ENCODE results near the gene ZNF555. TPM values are rescaled to one million over a fixed set of nuclear protein-coding genes. Genes with fewer than 3 reads are reported as not detected.
"Not testable (repeated sequence)": the region's sequence is repeated elsewhere in the genome, so short reads cannot be mapped to it uniquely, and the experiment has no call there.

The ZNF555 gene
- polyA plus RNA-seq (2013, experiment 1 of 2) = 1.1 TPM
- polyA plus RNA-seq (2013, experiment 2 of 2) = 1.1 TPM

GRCh38 chr19:2840794-2841791 is at the start of gene ZNF555:
TSS of gene ZNF555 (plus strand) at chr19:2841475. CDS start at chr19:2841573, 98 bp downstream.
- H4K8ac ChIP-seq (ENCODE audit: low read depth, low read length) = peak within 1 kb of the TSS; percentile 90
- H3K56ac ChIP-seq (ENCODE audit: low read length) = peak within 1 kb of the TSS; percentile 89
- H3K4me2 ChIP-seq (ENCODE audit: low read length) = peak within 1 kb of the TSS; percentile 67
- H2AK5ac ChIP-seq (ENCODE audit: low read length) = no peak within 1 kb of the TSS
- no peak within 1 kb of the TSS for H2BK15ac ChIP-seq (replicated peaks; ENCODE audit: low read depth)
- no peak within 1 kb of the TSS for H4K5ac ChIP-seq (ENCODE audit: low read length)
- peak within 1 kb of the TSS; percentile 80 for H3K9ac ChIP-seq (ENCODE audit: low read length)
- no CpG with 5 or more reads among the region's 106 CpGs for WGBS (ENCODE audit: extremely low coverage, insufficient coverage, low lambda C conversion rate)
- H3K4me1 ChIP-seq (ENCODE audit: control insufficient read depth, low read depth, low read length) = no peaks in the 10 kb centered on the region
- H2BK5ac ChIP-seq (ENCODE audit: low read length) = no peak within 1 kb of the TSS
- peak within 1 kb of the TSS; percentile 62 for H3K4ac ChIP-seq (ENCODE audit: low read depth, low read length)
- DNase-seq = peak; percentile 99
- H3K23ac ChIP-seq (ENCODE audit: low read length) = no peak within 1 kb of the TSS
- peak within 1 kb of the TSS; percentile 56 for H3K18ac ChIP-seq (ENCODE audit: low read length)
- H3K27me3 ChIP-seq (ENCODE audit: insufficient read depth, low read length, poor library complexity) = peaks cover 1% of the 10 kb centered on the region
- H3K79me2 ChIP-seq (ENCODE audit: control insufficient read depth, insufficient read depth, low read length) = no peaks in the 10 kb centered on the region
- H3K79me1 ChIP-seq (ENCODE audit: low read length) = no peaks in the 10 kb centered on the region
- H2BK120ac ChIP-seq (ENCODE audit: low read depth, low read length) = no peak within 1 kb of the TSS
- no peaks in the 10 kb centered on the region for H3K36me3 ChIP-seq (ENCODE audit: control insufficient read depth, insufficient read depth, low read length)
- H3K4me3 ChIP-seq (ENCODE audit: low read length) = peak within 1 kb of the TSS; percentile 73
- H3K27ac ChIP-seq (ENCODE audit: low read depth, low read length) = peak within 1 kb of the TSS; percentile 71

GRCh38 chr19:2791876-2792275 is 49.4 kb upstream of the ZNF555 start:
- Histone ChIP-seq H3K4me1 (ENCODE audit: control insufficient read depth, low read depth, low read length) (no peaks in the 10 kb centered on the region), H3K27me3 (ENCODE audit: insufficient read depth, low read length, poor library complexity) (no peaks in the 10 kb centered on the region), H3K56ac (ENCODE audit: low read length) (no peak overlapping the region), H4K5ac (ENCODE audit: low read length) (no peak overlapping the region), H2BK5ac (ENCODE audit: low read length) (no peak overlapping the region), H3K79me1 (ENCODE audit: low read length) (peaks cover 12% of the 10 kb centered on the region), H3K18ac (ENCODE audit: low read length) (no peak overlapping the region), H3K4me3 (ENCODE audit: low read length) (no peak overlapping the region), H3K79me2 (ENCODE audit: control insufficient read depth, insufficient read depth, low read length) (peaks cover 17% of the 10 kb centered on the region), H3K23ac (ENCODE audit: low read length) (no peak overlapping the region), H2BK15ac (replicated peaks; ENCODE audit: low read depth) (no peak overlapping the region), H2BK120ac (ENCODE audit: low read depth, low read length) (no peak overlapping the region), H3K27ac (ENCODE audit: low read depth, low read length) (no peak overlapping the region), H3K4ac (ENCODE audit: low read depth, low read length) (no peak overlapping the region), H4K8ac (ENCODE audit: low read depth, low read length) (no peak overlapping the region), H3K36me3 (ENCODE audit: control insufficient read depth, insufficient read depth, low read length) (peaks cover 14% of the 10 kb centered on the region), H2AK5ac (ENCODE audit: low read length) (no peak overlapping the region), H3K4me2 (ENCODE audit: low read length) (no peak overlapping the region), H3K9ac (ENCODE audit: low read length) (no peak overlapping the region)
- no peak for DNase-seq
- WGBS (ENCODE audit: extremely low coverage, insufficient coverage, low lambda C conversion rate) = no CpG with 5 or more reads among the region's 16 CpGs

- not testable (repeated sequence) for H3K18ac ChIP-seq (ENCODE audit: low read length); H3K56ac ChIP-seq (ENCODE audit: low read length); H3K23ac ChIP-seq (ENCODE audit: low read length); H2BK5ac ChIP-seq (ENCODE audit: low read length); H3K4ac ChIP-seq (ENCODE audit: low read depth, low read length); H3K79me2 ChIP-seq (ENCODE audit: control insufficient read depth, insufficient read depth, low read length); DNase-seq; H3K27ac ChIP-seq (ENCODE audit: low read depth, low read length); H3K4me1 ChIP-seq (ENCODE audit: control insufficient read depth, low read depth, low read length); H2BK15ac ChIP-seq (replicated peaks; ENCODE audit: low read depth); H3K4me3 ChIP-seq (ENCODE audit: low read length); H3K9ac ChIP-seq (ENCODE audit: low read length); H3K27me3 ChIP-seq (ENCODE audit: insufficient read depth, low read length, poor library complexity); H3K4me2 ChIP-seq (ENCODE audit: low read length); H4K5ac ChIP-seq (ENCODE audit: low read length); H2AK5ac ChIP-seq (ENCODE audit: low read length); H4K8ac ChIP-seq (ENCODE audit: low read depth, low read length); H2BK120ac ChIP-seq (ENCODE audit: low read depth, low read length)
- Histone ChIP-seq H3K36me3 (ENCODE audit: control insufficient read depth, insufficient read depth, low read length) (peaks cover 16% of the 10 kb centered on the region), H3K79me1 (ENCODE audit: low read length) (peaks cover 12% of the 10 kb centered on the region)
- WGBS (ENCODE audit: extremely low coverage, insufficient coverage, low lambda C conversion rate) = no CpG with 5 or more reads among the region's 10 CpGs
Observed at GRCh38 chr19:2792666-2793065, 48.6 kb upstream of the ZNF555 start.

- H3K4me1 ChIP-seq (ENCODE audit: control insufficient read depth, low read depth, low read length) = no peaks in the 10 kb centered on the region
- no CpG with 5 or more reads among the region's 7 CpGs for WGBS (ENCODE audit: extremely low coverage, insufficient coverage, low lambda C conversion rate)
- H3K9ac ChIP-seq (ENCODE audit: low read length) = no peak overlapping the region
- H2AK5ac ChIP-seq (ENCODE audit: low read length) = no peak overlapping the region
- H2BK120ac ChIP-seq (ENCODE audit: low read depth, low read length) = no peak overlapping the region
- no peak overlapping the region for H3K4me2 ChIP-seq (ENCODE audit: low read length)
- H3K4ac ChIP-seq (ENCODE audit: low read depth, low read length) = no peak overlapping the region
- H3K36me3 ChIP-seq (ENCODE audit: control insufficient read depth, insufficient read depth, low read length) = peaks cover 16% of the 10 kb centered on the region
- no peak overlapping the region for H3K23ac ChIP-seq (ENCODE audit: low read length)
- no peak overlapping the region for H2BK15ac ChIP-seq (replicated peaks; ENCODE audit: low read depth)
- H3K27ac ChIP-seq (ENCODE audit: low read depth, low read length) = no peak overlapping the region
- H4K8ac ChIP-seq (ENCODE audit: low read depth, low read length) = no peak overlapping the region
- H3K4me3 ChIP-seq (ENCODE audit: low read length) = no peak overlapping the region
- DNase-seq = no peak
- no peak overlapping the region for H3K18ac ChIP-seq (ENCODE audit: low read length)
- peaks cover 10% of the 10 kb centered on the region for H3K79me1 ChIP-seq (ENCODE audit: low read length)
- H3K79me2 ChIP-seq (ENCODE audit: control insufficient read depth, insufficient read depth, low read length) = peaks cover 5% of the 10 kb centered on the region
- H2BK5ac ChIP-seq (ENCODE audit: low read length) = no peak overlapping the region
- no peaks in the 10 kb centered on the region for H3K27me3 ChIP-seq (ENCODE audit: insufficient read depth, low read length, poor library complexity)
- no peak overlapping the region for H3K56ac ChIP-seq (ENCODE audit: low read length)
- H4K5ac ChIP-seq (ENCODE audit: low read length) = no peak overlapping the region
Observed at GRCh38 chr19:2793126-2793525, 48.1 kb upstream of the ZNF555 start.

GRCh38 chr19:2793577-2793976 is 47.7 kb upstream of the ZNF555 start:
- no peaks in the 10 kb centered on the region for H3K27me3 ChIP-seq (ENCODE audit: insufficient read depth, low read length, poor library complexity)
- peaks cover 8% of the 10 kb centered on the region for H3K79me1 ChIP-seq (ENCODE audit: low read length)
- H2BK120ac ChIP-seq (ENCODE audit: low read depth, low read length) = no peak overlapping the region
- no peak overlapping the region for H3K23ac ChIP-seq (ENCODE audit: low read length)
- no peak overlapping the region for H4K5ac ChIP-seq (ENCODE audit: low read length)
- no peak overlapping the region for H2BK15ac ChIP-seq (replicated peaks; ENCODE audit: low read depth)
- H3K9ac ChIP-seq (ENCODE audit: low read length) = no peak overlapping the region
- no peak overlapping the region for H4K8ac ChIP-seq (ENCODE audit: low read depth, low read length)
- no peak overlapping the region for H2BK5ac ChIP-seq (ENCODE audit: low read length)
- no peak overlapping the region for H3K18ac ChIP-seq (ENCODE audit: low read length)
- no peaks in the 10 kb centered on the region for H3K4me1 ChIP-seq (ENCODE audit: control insufficient read depth, low read depth, low read length)
- H3K56ac ChIP-seq (ENCODE audit: low read length) = no peak overlapping the region
- H3K36me3 ChIP-seq (ENCODE audit: control insufficient read depth, insufficient read depth, low read length) = peaks cover 18% of the 10 kb centered on the region
- no peak overlapping the region for H3K4me2 ChIP-seq (ENCODE audit: low read length)
- WGBS (ENCODE audit: extremely low coverage, insufficient coverage, low lambda C conversion rate) = no CpG with 5 or more reads among the region's 12 CpGs
- H3K4ac ChIP-seq (ENCODE audit: low read depth, low read length) = no peak overlapping the region
- H3K79me2 ChIP-seq (ENCODE audit: control insufficient read depth, insufficient read depth, low read length) = peaks cover 3% of the 10 kb centered on the region
- H2AK5ac ChIP-seq (ENCODE audit: low read length) = no peak overlapping the region
- no peak overlapping the region for H3K27ac ChIP-seq (ENCODE audit: low read depth, low read length)
- H3K4me3 ChIP-seq (ENCODE audit: low read length) = no peak overlapping the region
- DNase-seq = no peak
